Urinary bladder (tissue), 4 donors: ENCODE data around the gene FAM110D. TPM values are rescaled to one million over a fixed set of nuclear protein-coding genes. Genes with fewer than 3 reads are reported as not detected.
A peak's percentile ranks its signal among the peaks of the same experiment; 100 is the strongest.

Source experiments
- DNase-seq: peaks from one replicate; pipeline ENCODE4 v3.0.0-alpha.2; 2015; ENCODE audit errors: extremely low spot score
- H3K27ac ChIP-seq: one replicate; pipeline ENCODE4 v1.5.1; 2013; ENCODE audit warnings: low read depth, mild to moderate bottlenecking, moderate library complexity
- H3K36me3 ChIP-seq: one replicate; pipeline ENCODE4 v1.6.1; 2013; ENCODE audit warnings: mild to moderate bottlenecking, moderate library complexity; ENCODE audit not compliant: insufficient read depth
- H3K4me1 ChIP-seq: one replicate; pipeline ENCODE4 v1.6.1; 2013; ENCODE audit warnings: mild to moderate bottlenecking, moderate library complexity; ENCODE audit not compliant: insufficient read depth
- H3K4me3 ChIP-seq: one replicate; pipeline ENCODE4 v1.5.1; 2013; ENCODE audit warnings: low read depth, low read length
- WGBS: extraction: QIAGEN DNeasy Blood & Tissue Kit; methylation state at CpG from one replicate; pipeline ENCODE4 v1.1.7; 2013; 5-methylcytosine and 5-hydroxymethylcytosine counted together
- polyA plus RNA-seq: library from polyadenylated mRNA; stranded (reverse); fragments of 200-250 nt; gene quantifications from one replicate; pipeline ENCODE4 v1.2.3, GENCODE V29; 2013
- total RNA-seq: library from RNA; depleted of rRNA; stranded (reverse); fragments of >200 nt; gene quantifications from one replicate; pipeline ENCODE4 v1.2.3, GENCODE V29; 2014
- donor health status: healthy with polysubstance abuse.
- donor health status: healthy.

The FAM110D gene
- total and polyA plus RNA-seq, 2 donors: 1.6 to 7.4 TPM

GRCh38 chr1:26177182-26177684 is 18.4 kb downstream of the FAM110D start, which contains the start of gene CNKSR1:
TSS of gene CNKSR1 (plus strand) at chr1:26177491. CDS start at chr1:26177548, 57 bp downstream.
- DNase-seq: peak; percentile 20
- Histone ChIP-seq H3K36me3 (no peaks in the 10 kb centered on the region), H3K4me3 (no peak within 1 kb of the TSS), H3K27ac (peak within 1 kb of the TSS; percentile 59), H3K4me1 (no peaks in the 10 kb centered on the region)
- WGBS: 36% methylated on average over 21 of the region's 21 CpGs

GRCh38 chr1:26180010-26180506 is 21.2 kb downstream of the FAM110D start:
- no peak overlapping the region for H3K27ac ChIP-seq
- DNase-seq: no peak
- 73% methylated on average over 4 of the region's 4 CpGs for WGBS
- no peak overlapping the region for H3K4me3 ChIP-seq
- no peaks in the 10 kb centered on the region for H3K36me3 ChIP-seq
- no peaks in the 10 kb centered on the region for H3K4me1 ChIP-seq

- Histone ChIP-seq H3K4me1 (no peaks in the 10 kb centered on the region), H3K4me3 (no peak overlapping the region), H3K27ac (no peak overlapping the region), H3K36me3 (no peaks in the 10 kb centered on the region)
- 63% methylated on average over 9 of the region's 9 CpGs for WGBS
- no peak for DNase-seq
These were observed 22.9 kb downstream of the FAM110D start for GRCh38 chr1:26181586-26182382.

- no peaks in the 10 kb centered on the region for H3K4me1 ChIP-seq
- H3K36me3 ChIP-seq: no peaks in the 10 kb centered on the region
- no peak overlapping the region for H3K27ac ChIP-seq
- 71% methylated on average over 7 of the region's 7 CpGs for WGBS
- DNase-seq: no peak
- H3K4me3 ChIP-seq: no peak overlapping the region
These were observed 23.5 kb downstream of the FAM110D start for GRCh38 chr1:26182383-26182696.

GRCh38 chr1:26184086-26184485 is 25.2 kb downstream of the FAM110D start:
- Histone ChIP-seq H3K4me3 (no peak overlapping the region), H3K36me3 (no peaks in the 10 kb centered on the region), H3K4me1 (no peaks in the 10 kb centered on the region), H3K27ac (no peak overlapping the region)
- no peak for DNase-seq
- 89% methylated on average over 7 of the region's 7 CpGs for WGBS

- Histone ChIP-seq H3K27ac (no peak overlapping the region), H3K4me3 (no peak overlapping the region), H3K36me3 (no peaks in the 10 kb centered on the region), H3K4me1 (no peaks in the 10 kb centered on the region)
- WGBS: 95% methylated on average over 21 of the region's 21 CpGs
- no peak for DNase-seq
These were observed 26.0 kb downstream of the FAM110D start for GRCh38 chr1:26184883-26185282.

GRCh38 chr1:26187882-26188281 is 29.0 kb downstream of the FAM110D start:
- no peaks in the 10 kb centered on the region for H3K4me1 ChIP-seq
- 97% methylated on average over 6 of the region's 6 CpGs for WGBS
- no peak overlapping the region for H3K4me3 ChIP-seq
- H3K36me3 ChIP-seq: no peaks in the 10 kb centered on the region
- H3K27ac ChIP-seq: no peak overlapping the region
- DNase-seq: no peak

GRCh38 chr1:26188477-26188876 is 29.6 kb downstream of the FAM110D start:
- 94% methylated on average over 8 of the region's 8 CpGs for WGBS
- no peaks in the 10 kb centered on the region for H3K4me1 ChIP-seq
- no peak overlapping the region for H3K27ac ChIP-seq
- no peak for DNase-seq
- H3K36me3 ChIP-seq: no peaks in the 10 kb centered on the region
- H3K4me3 ChIP-seq: no peak overlapping the region

- 77% methylated on average over 6 of the region's 6 CpGs for WGBS
These were observed 30.5 kb downstream of the FAM110D start for GRCh38 chr1:26189331-26189730.

GRCh38 chr1:26189751-26190275 is 30.9 kb downstream of the FAM110D start:
- no peak for DNase-seq
- H3K36me3 ChIP-seq: no peaks in the 10 kb centered on the region
- H3K4me1 ChIP-seq: no peaks in the 10 kb centered on the region
- 85% methylated on average over 7 of the region's 7 CpGs for WGBS
- no peak overlapping the region for H3K27ac ChIP-seq
- no peak overlapping the region for H3K4me3 ChIP-seq

More at GRCh38 chr1:26189331-26189730, 30.5 kb downstream of the FAM110D start:
- Histone ChIP-seq H3K4me3 (no peak overlapping the region), H3K4me1 (no peaks in the 10 kb centered on the region), H3K27ac (no peak overlapping the region), H3K36me3 (no peaks in the 10 kb centered on the region)
- no peak for DNase-seq

GRCh38 chr1:26190373-26190987 is 31.6 kb downstream of the FAM110D start, which contains the start of gene CATSPER4:
TSS of gene CATSPER4 (plus strand) at chr1:26190602. CDS start at chr1:26190628, 26 bp downstream.
- 41% methylated on average over 16 of the region's 16 CpGs for WGBS
- Histone ChIP-seq H3K4me3 (no peak within 1 kb of the TSS), H3K27ac (no peak within 1 kb of the TSS), H3K4me1 (no peaks in the 10 kb centered on the region), H3K36me3 (no peaks in the 10 kb centered on the region)
- no peak for DNase-seq

- DNase-seq: no peak
- H3K27ac ChIP-seq: no peak overlapping the region
- 35% methylated on average over 3 of the region's 3 CpGs for WGBS
- no peak overlapping the region for H3K4me3 ChIP-seq
- H3K36me3 ChIP-seq: no peaks in the 10 kb centered on the region
- no peaks in the 10 kb centered on the region for H3K4me1 ChIP-seq
These were observed 32.9 kb downstream of the FAM110D start for GRCh38 chr1:26191739-26192138.

- no peak for DNase-seq
- no peak overlapping the region for H3K27ac ChIP-seq
- H3K36me3 ChIP-seq: no peaks in the 10 kb centered on the region
- no peak overlapping the region for H3K4me3 ChIP-seq
- no peaks in the 10 kb centered on the region for H3K4me1 ChIP-seq
- 68% methylated on average over 3 of the region's 3 CpGs for WGBS
These were observed 36.9 kb downstream of the FAM110D start for GRCh38 chr1:26195805-26196204.

- H3K4me3 ChIP-seq: no peak overlapping the region
- DNase-seq: no peak
- 84% methylated on average over 3 of the region's 3 CpGs for whole genome bisulfite sequencing
- no peaks in the 10 kb centered on the region for H3K4me1 ChIP-seq
- H3K27ac ChIP-seq: no peak overlapping the region
- H3K36me3 ChIP-seq: no peaks in the 10 kb centered on the region
These were observed 38.4 kb downstream of the FAM110D start for GRCh38 chr1:26197301-26197700.
